NCI-H1930 (cell line): ENCODE data around the gene NAT8L.

Source experiments
- DNase-seq, 2 experiments: peaks; one replicate each; lab custom pipeline; 2025; lab: John Stamatoyannopoulos, UW

The NAT8L gene

GRCh38 chr4:2094545-2094944 lies 35.4 kb downstream of the NAT8L start:
- no peak for DNase-seq

- no peak for DNase-seq
Measured at GRCh38 chr4:2095236-2096072, 36.3 kb downstream of the NAT8L start.

- DNase-seq, result no peak
Measured at GRCh38 chr4:2096073-2096609, 37.0 kb downstream of the NAT8L start.

GRCh38 chr4:2101346-2102044 lies 42.4 kb downstream of the NAT8L start:
- DNase-seq, result no peak

- DNase-seq, result no peak
Measured at GRCh38 chr4:2102045-2102883, 43.1 kb downstream of the NAT8L start.

- no peak for DNase-seq
Measured at GRCh38 chr4:2103127-2103842, 44.2 kb downstream of the NAT8L start.

GRCh38 chr4:2103843-2104547 lies 44.9 kb downstream of the NAT8L start:
- no peak for DNase-seq

GRCh38 chr4:2104556-2105345 lies 45.6 kb downstream of the NAT8L start:
- DNase-seq, result no peak

GRCh38 chr4:2105559-2105958 lies 46.4 kb downstream of the NAT8L start:
- DNase-seq, result no peak

GRCh38 chr4:2116687-2117400 lies 57.7 kb downstream of the NAT8L start:
- no peak for DNase-seq
